Measurements from ENCODE around the gene TRAFD1. TPM values are rescaled to one million over a fixed set of nuclear protein-coding genes. Genes with fewer than 3 reads are reported as not detected.
A peak's percentile ranks its signal among the peaks of the same experiment; 100 is the strongest.

Gene TRAFD1
- total and polyA plus RNA-seq, 9 of the 15 experiments (the other 6 are each of a cell fraction or from before 2014, with no cell fraction given) = 41.3 to 85.5 (median 54.5) TPM

- H3K79me2 ChIP-seq (ENCODE audit: control insufficient read depth, insufficient read depth, low read length) = no peaks in the 10 kb centered on the region
- no peaks in the 10 kb centered on the region for H3K27me3 ChIP-seq (ENCODE audit: control insufficient read depth in 2 of 2, insufficient read depth in 2 of 2, low read length in 2 of 2)
- in situ Hi-C loops (cut with MboI) (no loop called here), intact Hi-C loops (cut with micrococcal nuclease) (no loop called here)
- no peak overlapping the region for H3K27ac ChIP-seq (ENCODE audit: extremely low read depth, low read depth, low read length)
- no peaks in the 10 kb centered on the region; a peak in 1 of 5 replicates for H3K4me1 ChIP-seq (replicated peaks in 1 of 2; ENCODE audit: control insufficient read depth in 2 of 2, insufficient read depth in 2 of 2, low read length in 2 of 2)
- TF ChIP-seq ZNF518B (CRISPR knock-in tag; IDR thresholded peaks at IDR 0.05) = no peak
- TF ChIP-seq CEBPB (tag; IDR thresholded peaks at IDR 0.05) = no peak
- TF ChIP-seq ZNF316 (IDR thresholded peaks at IDR 0.05) = peak; percentile 21; the same call in 1 of the 2 replicates
- no peak for TF ChIP-seq YBX1 (IDR thresholded peaks at IDR 0.05)
- no peak for TF ChIP-seq UBTF (IDR thresholded peaks at IDR 0.05; ENCODE audit: borderline replicate concordance in 1 of 2, low read depth in 2 of 2, low read length in 2 of 2)
- no peak for TF ChIP-seq FOXK1 (CRISPR knock-in tag; IDR thresholded peaks at IDR 0.05; ENCODE audit: borderline replicate concordance)
- H3K9me1 ChIP-seq (ENCODE audit: control insufficient read depth, insufficient read depth, low read length) = peaks cover 5% of the 10 kb centered on the region
- H4K20me1 ChIP-seq (replicated peaks; ENCODE audit: control insufficient read depth, insufficient read depth, low read length) = no peaks in the 10 kb centered on the region
- FAIRE-seq (no peak), DNase-seq (ENCODE audit: extremely low read depth in 1 of 4, low spot score in 3 of 4) (no peak), ATAC-seq (no peak; the same call in 2 of the 3 replicates)
- H3K4me3 ChIP-seq = no peak overlapping the region
- no peaks in the 10 kb centered on the region for H3K9me3 ChIP-seq (replicated peaks; ENCODE audit: control insufficient read depth, insufficient read depth, low read depth, low read length)
- H3K4me2 ChIP-seq (ENCODE audit: insufficient read depth, low read length) = no peak overlapping the region
- CTCF ChIA-PET (ENCODE audit: low intra/inter-chr PET ratio) = no interaction called here
- POLR2A ChIA-PET = no interaction called here
- no TSS peak for BruUV-seq (replicated peaks)
- WGBS (ENCODE audit: insufficient coverage, low coverage, missing lambda C conversion rate) = 78% methylated on average over 2 of the region's 2 CpGs
- peaks cover 80% of the 10 kb centered on the region; the same call in 2 of the 3 replicates for H3K36me3 ChIP-seq (ENCODE audit: control insufficient read depth, insufficient read depth, low read length)
- no peak overlapping the region for H3K9ac ChIP-seq (ENCODE audit: insufficient read depth in 1 of 2, low read depth in 2 of 2, low read length in 2 of 2)
- H2AFZ ChIP-seq (ENCODE audit: low read depth, low read length) = no peak overlapping the region
Measured at GRCh38 chr12:112179916-112180315, 54.6 kb downstream of the TRAFD1 start.
